Endothelial cell (in vitro differentiated cells): ENCODE measurements around the gene GTF2H4. TPM values are rescaled to one million over a fixed set of nuclear protein-coding genes. Genes with fewer than 3 reads are reported as not detected.
"Not testable (repeated sequence)": the region's sequence is repeated elsewhere in the genome, so short reads cannot be mapped to it uniquely, and the experiment has no call there.

Experiments used
- DNase-seq: peaks from one replicate; pipeline ENCODE4 v3.0.0; 2021; ENCODE audit warnings: low spot score
- H3K27ac Mint-ChIP-seq: one replicate; pipeline ENCODE4 v1.8.0; 2021; ENCODE audit warnings: mixed read lengths, inconsistent platforms; ENCODE audit not compliant: unreplicated experiment
- H3K27me3 Mint-ChIP-seq: one replicate; pipeline ENCODE4 v1.8.0; 2021; ENCODE audit warnings: mild to moderate bottlenecking, moderate library complexity, mixed read lengths, inconsistent platforms; ENCODE audit not compliant: unreplicated experiment
- H3K36me3 Mint-ChIP-seq: one replicate; pipeline ENCODE4 v1.8.0; 2021; ENCODE audit warnings: mild to moderate bottlenecking, low read depth, mixed read lengths, inconsistent platforms; ENCODE audit not compliant: unreplicated experiment
- H3K4me1 Mint-ChIP-seq: one replicate; pipeline ENCODE4 v1.8.0; 2021; ENCODE audit warnings: mild to moderate bottlenecking, mixed read lengths, inconsistent platforms; ENCODE audit not compliant: unreplicated experiment
- H3K4me3 Mint-ChIP-seq: one replicate; pipeline ENCODE4 v1.8.0; 2021; ENCODE audit warnings: mild to moderate bottlenecking, mixed read lengths, inconsistent platforms; ENCODE audit not compliant: unreplicated experiment
- H3K9me3 Mint-ChIP-seq: one replicate; pipeline ENCODE4 v1.8.0; 2021; ENCODE audit warnings: mixed read lengths, inconsistent platforms; ENCODE audit not compliant: unreplicated experiment
- total RNA-seq: library from RNA; stranded (reverse); fragmentation: NEBNext Ultra II Directional; extraction: Animal tissue kit (Norgen Biotek cat#: 25700); gene quantifications from one replicate; pipeline ENCODE4 v1.2.1, GENCODE V29; 2021; ENCODE audit not compliant: unreplicated experiment
- TF ChIP-seq, protein P1 (sequence below): fragments of 200-600 bp; sonication (generic); IDR thresholded peaks from one replicate; pipeline ENCODE4 v1.5.0; 2021; ENCODE audit warnings: antibody characterized with exemption; ENCODE audit not compliant: unreplicated experiment

The GTF2H4 gene
- total RNA-seq, 1 donor from 2014 or later: 47.6 TPM

- DNase-seq: no peak
- H3K36me3 Mint-ChIP-seq: no peaks in the 10 kb centered on the region
- H3K9me3 Mint-ChIP-seq: no peaks in the 10 kb centered on the region
- no peak overlapping the region for H3K4me3 Mint-ChIP-seq
- no peak overlapping the region for H3K27ac Mint-ChIP-seq
- TF ChIP-seq, protein P1, sequence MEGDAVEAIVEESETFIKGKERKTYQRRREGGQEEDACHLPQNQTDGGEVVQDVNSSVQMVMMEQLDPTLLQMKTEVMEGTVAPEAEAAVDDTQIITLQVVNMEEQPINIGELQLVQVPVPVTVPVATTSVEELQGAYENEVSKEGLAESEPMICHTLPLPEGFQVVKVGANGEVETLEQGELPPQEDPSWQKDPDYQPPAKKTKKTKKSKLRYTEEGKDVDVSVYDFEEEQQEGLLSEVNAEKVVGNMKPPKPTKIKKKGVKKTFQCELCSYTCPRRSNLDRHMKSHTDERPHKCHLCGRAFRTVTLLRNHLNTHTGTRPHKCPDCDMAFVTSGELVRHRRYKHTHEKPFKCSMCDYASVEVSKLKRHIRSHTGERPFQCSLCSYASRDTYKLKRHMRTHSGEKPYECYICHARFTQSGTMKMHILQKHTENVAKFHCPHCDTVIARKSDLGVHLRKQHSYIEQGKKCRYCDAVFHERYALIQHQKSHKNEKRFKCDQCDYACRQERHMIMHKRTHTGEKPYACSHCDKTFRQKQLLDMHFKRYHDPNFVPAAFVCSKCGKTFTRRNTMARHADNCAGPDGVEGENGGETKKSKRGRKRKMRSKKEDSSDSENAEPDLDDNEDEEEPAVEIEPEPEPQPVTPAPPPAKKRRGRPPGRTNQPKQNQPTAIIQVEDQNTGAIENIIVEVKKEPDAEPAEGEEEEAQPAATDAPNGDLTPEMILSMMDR: no peak
- peaks cover 2% of the 10 kb centered on the region for H3K4me1 Mint-ChIP-seq
- peaks cover 2% of the 10 kb centered on the region for H3K27me3 Mint-ChIP-seq
Observed at GRCh38 chr6:30903236-30903635, 4.8 kb upstream of the GTF2H4 start.

- H3K9me3 Mint-ChIP-seq, H3K27ac Mint-ChIP-seq, H3K27me3 Mint-ChIP-seq, DNase-seq: not testable (repeated sequence)
- Mint-ChIP-seq H3K36me3 (peaks cover 17% of the 10 kb centered on the region), H3K4me3 (peak overlapping the region; percentile 87), H3K4me1 (peaks cover 11% of the 10 kb centered on the region)
Observed at GRCh38 chr6:30907290-30907757, 683 bp upstream of the GTF2H4 start.

DNA sequence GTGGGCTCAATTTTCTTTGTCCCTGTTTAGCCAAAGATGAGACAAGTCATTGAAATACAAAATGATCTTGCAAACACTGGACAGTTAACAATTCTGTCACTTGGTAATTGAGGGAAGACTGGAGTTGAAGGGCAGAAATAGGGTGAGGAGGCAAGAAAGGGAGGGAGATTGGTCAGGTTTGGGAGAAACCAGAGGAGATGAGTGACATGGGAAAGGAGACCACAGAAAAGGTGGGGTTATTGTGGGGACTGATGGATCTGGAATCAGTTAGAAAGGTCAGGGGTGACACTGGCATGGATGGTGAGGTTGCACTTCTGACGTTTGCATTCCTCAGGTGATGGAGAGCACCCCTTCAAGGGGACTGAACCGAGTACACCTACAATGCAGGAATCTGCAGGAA is 693 bp downstream of the GTF2H4 start:
- peaks cover 11% of the 10 kb centered on the region for H3K4me1 Mint-ChIP-seq
- no peak for DNase-seq
- H3K27me3 Mint-ChIP-seq: peaks cover 1% of the 10 kb centered on the region
- no peak overlapping the region for H3K27ac Mint-ChIP-seq
- peak overlapping the region; percentile 98 for H3K4me3 Mint-ChIP-seq
- TF ChIP-seq, protein P1: no peak
- no peaks in the 10 kb centered on the region for H3K9me3 Mint-ChIP-seq
- peaks cover 20% of the 10 kb centered on the region for H3K36me3 Mint-ChIP-seq

DNA sequence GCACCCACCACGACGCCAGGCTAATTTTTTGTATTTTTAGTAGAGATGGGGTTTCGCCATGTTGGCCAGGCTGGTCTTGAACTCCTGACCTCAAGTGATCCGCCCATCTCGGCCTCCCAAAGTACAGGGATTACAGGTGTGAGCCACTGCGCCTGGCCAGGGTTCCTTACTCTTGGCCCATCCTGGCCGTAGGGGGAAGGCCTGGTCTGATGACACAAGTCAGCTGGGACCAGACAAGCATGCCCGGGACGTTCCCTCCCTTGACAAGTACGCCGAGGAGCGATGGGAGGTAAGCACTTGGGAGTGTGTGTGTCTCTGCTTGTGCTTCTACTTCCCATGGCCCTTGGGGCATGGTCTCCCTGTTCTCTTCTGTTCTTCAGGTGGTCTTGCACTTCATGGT is 2.5 kb downstream of the GTF2H4 start:
- not testable (repeated sequence) for H3K27me3 Mint-ChIP-seq, H3K27ac Mint-ChIP-seq, H3K4me3 Mint-ChIP-seq

DNA sequence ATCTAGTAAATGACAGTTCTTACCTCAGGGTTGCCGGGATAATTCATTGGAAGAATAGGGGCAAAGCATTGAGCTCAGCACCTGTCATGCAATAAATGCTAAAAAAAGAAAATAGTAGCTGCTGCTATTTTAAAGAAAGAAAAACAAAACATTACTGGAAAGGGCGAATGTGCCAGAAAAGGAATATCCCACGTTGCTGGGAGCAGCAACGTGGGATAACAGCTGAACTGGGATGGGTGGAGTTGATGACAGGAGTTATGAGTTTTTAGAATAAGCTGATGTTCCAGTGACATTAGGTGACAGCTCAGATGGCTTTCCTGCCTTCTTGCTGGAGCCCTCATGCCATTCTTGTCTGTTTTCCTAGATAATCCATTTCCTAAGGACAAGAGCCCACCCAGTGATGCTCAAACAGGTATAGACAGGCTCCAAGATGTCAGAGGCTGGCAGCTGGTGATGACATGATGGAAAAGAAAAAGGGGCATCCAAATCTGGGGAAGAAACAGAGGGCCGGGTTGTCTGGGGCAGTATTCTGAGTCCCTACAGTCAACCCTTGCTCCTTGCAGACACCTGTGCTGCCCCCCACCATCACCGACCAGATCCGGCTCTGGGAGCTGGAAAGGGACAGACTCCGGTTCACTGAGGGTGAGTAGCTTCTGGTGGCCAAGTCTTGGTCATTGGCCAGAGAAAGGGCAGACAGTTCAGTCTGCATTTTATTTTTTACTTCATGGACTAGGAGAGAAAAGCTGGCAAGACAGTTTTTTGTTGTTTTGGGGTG is 4.9 kb downstream of the GTF2H4 start:
- Mint-ChIP-seq H3K27ac (no peak overlapping the region), H3K4me3 (no peak overlapping the region), H3K9me3 (no peaks in the 10 kb centered on the region), H3K27me3 (peaks cover 1% of the 10 kb centered on the region), H3K4me1 (peaks cover 14% of the 10 kb centered on the region), H3K36me3 (peaks cover 20% of the 10 kb centered on the region)
- no peak for DNase-seq
- TF ChIP-seq, protein P1: no peak

More for the DNA sequence above, 2.5 kb downstream of the GTF2H4 start:
- DNase-seq, H3K9me3 Mint-ChIP-seq: not testable (repeated sequence)
- peaks cover 20% of the 10 kb centered on the region for H3K36me3 Mint-ChIP-seq
- H3K4me1 Mint-ChIP-seq: peaks cover 12% of the 10 kb centered on the region

GRCh38 chr6:30913721-30914075 is 5.7 kb downstream of the GTF2H4 start:
- Mint-ChIP-seq H3K4me3 (no peak overlapping the region), H3K27ac (no peak overlapping the region), H3K9me3 (no peaks in the 10 kb centered on the region), H3K4me1 (peaks cover 8% of the 10 kb centered on the region), H3K36me3 (peaks cover 20% of the 10 kb centered on the region), H3K27me3 (peaks cover 3% of the 10 kb centered on the region)
- no peak for DNase-seq
- TF ChIP-seq, protein P1: no peak
